HEK293 (cell line): ENCODE results near the gene SEMA3A.

ENCODE experiments used
- TCF7L2 ChIP-seq: IDR thresholded peaks from 2 replicates; pipeline ENCODE4 v1.6.1; 2011; ENCODE audit warnings: low read depth, mild to moderate bottlenecking, inconsistent platforms, low read length, moderate library complexity, borderline replicate concordance
- YY1 ChIP-seq: fragments of 450-650 bp; formaldehyde crosslinking; IDR thresholded peaks from 2 replicates; pipeline ENCODE4 v1.5.1; 2018; ENCODE audit warnings: missing biosample characterization, missing genetic modification characterization
- ZBTB26 ChIP-seq: fragments of 450-650 bp; formaldehyde crosslinking; optimal IDR thresholded peaks from 2 replicates; pipeline ENCODE3; 2016; ENCODE audit warnings: missing biosample characterization, mild to moderate bottlenecking, missing genetic modification characterization
- ZNF341 ChIP-seq: fragments of 450-650 bp; formaldehyde crosslinking; IDR thresholded peaks from 2 replicates; pipeline ENCODE4; 2016; ENCODE audit warnings: low read depth, missing biosample characterization, missing genetic modification characterization

DNA sequence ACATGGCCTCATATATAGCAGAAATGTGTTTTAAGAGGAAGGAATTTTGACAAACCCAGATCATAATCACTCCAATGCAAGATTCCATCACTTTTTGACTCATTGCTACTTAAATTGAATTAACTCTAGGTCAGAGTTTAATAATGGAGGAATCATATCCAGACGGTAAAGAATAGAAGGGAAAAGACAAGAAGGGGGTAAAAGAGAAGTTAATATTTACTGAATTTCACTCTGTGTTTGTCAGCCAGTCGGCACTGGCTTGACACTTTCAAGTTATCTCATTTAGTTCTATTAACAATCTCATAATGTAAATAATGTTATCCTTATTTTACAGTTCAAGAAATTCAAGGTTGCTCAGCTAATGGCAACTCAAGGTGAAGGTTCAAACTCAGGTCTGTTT lies 147.5 kb downstream of the SEMA3A start:
- TF ChIP-seq ZBTB26 (tag by site-specific recombination), result no peak
- no peak for TF ChIP-seq YY1 (tag by site-specific recombination)
- TF ChIP-seq TCF7L2, result no peak
- TF ChIP-seq ZNF341 (tag by site-specific recombination), result no peak
